Endodermal cell (in vitro differentiated cells): ENCODE results near the gene RLIM. TPM values are rescaled to one million over a fixed set of nuclear protein-coding genes. Genes with fewer than 3 reads are reported as not detected.

Source experiments
- DNase-seq: peaks from one replicate; pipeline ENCODE4 v3.0.0-alpha.2; 2017
- H3K27ac ChIP-seq: 2 replicates; pipeline ENCODE4 v1.5.1; 2013; ENCODE audit warnings: mild to moderate bottlenecking, low read depth, low read length, moderate library complexity
- H3K27me3 ChIP-seq: 2 replicates; pipeline ENCODE4 v1.6.1; 2013; ENCODE audit warnings: mild to moderate bottlenecking, low read length, moderate library complexity; ENCODE audit not compliant: insufficient read depth, control insufficient read depth, poor library complexity, severe bottlenecking
- H3K36me3 ChIP-seq: 2 replicates; pipeline ENCODE4 v1.7.0; 2013; ENCODE audit warnings: mild to moderate bottlenecking, low read length, moderate library complexity; ENCODE audit not compliant: control insufficient read depth, insufficient read depth
- H3K4me1 ChIP-seq: one replicate; pipeline ENCODE4 v1.7.0; 2013; ENCODE audit warnings: low read length; ENCODE audit not compliant: control insufficient read depth, insufficient read depth
- H3K4me3 ChIP-seq: 2 replicates; pipeline ENCODE4 v1.5.1; 2013; ENCODE audit warnings: mild to moderate bottlenecking, low read length, moderate library complexity
- H3K9ac ChIP-seq: 2 replicates; pipeline ENCODE4 v1.6.1; 2013; ENCODE audit warnings: mild to moderate bottlenecking, low read length, moderate library complexity; ENCODE audit not compliant: poor library complexity, severe bottlenecking; ENCODE audit errors: extremely low read depth
- H3K9me3 ChIP-seq: 2 replicates; pipeline ENCODE4 v1.6.1; 2013; ENCODE audit warnings: mild to moderate bottlenecking, low read length, moderate library complexity; ENCODE audit not compliant: control insufficient read depth
- H3K27ac Mint-ChIP-seq: 2 replicates; pipeline ENCODE4 v1.8.0; 2020; ENCODE audit warnings: mixed read lengths
- H3K27me3 Mint-ChIP-seq: 2 replicates; pipeline ENCODE4 v1.8.0; 2021; ENCODE audit warnings: mild to moderate bottlenecking, mixed read lengths; ENCODE audit not compliant: insufficient read depth
- H3K36me3 Mint-ChIP-seq: 2 replicates; pipeline ENCODE4 v1.8.0; 2020; ENCODE audit warnings: low read depth, mixed read lengths
- H3K4me1 Mint-ChIP-seq: 2 replicates; pipeline ENCODE4 v1.8.0; 2020; ENCODE audit warnings: mixed read lengths
- H3K4me3 Mint-ChIP-seq: 2 replicates; pipeline ENCODE4 v1.8.0; 2020; ENCODE audit warnings: mild to moderate bottlenecking, moderate library complexity, mixed read lengths
- H3K9me3 Mint-ChIP-seq: 2 replicates; pipeline ENCODE4 v1.8.0; 2020; ENCODE audit warnings: mild to moderate bottlenecking, mixed read lengths
- WGBS, 2 experiments: methylation state at CpG; one replicate each; pipeline versions ENCODE4 v1.1.5 to v1.1.7; 2013; ENCODE audit warnings: missing lambda C conversion rate in 2 of 2, mixed read lengths in 1 of 2; ENCODE audit not compliant: insufficient coverage in 1 of 2, insufficient read length in 1 of 2; 5-methylcytosine and 5-hydroxymethylcytosine counted together
- total RNA-seq, 2 donors: library from RNA; stranded (reverse); fragmentation: NEBNext Ultra II Directional in 1 of 2; extraction: Animal tissue kit (Norgen Biotek cat#: 25700) in 1 of 2; gene quantifications; 2 replicates in 1 of 2; 3 replicates in 1 of 2; pipeline ENCODE4 v1.2.1, GENCODE V29; 2021
- TF ChIP-seq, protein P1 (sequence below): fragments of 200-600 bp; sonication (generic); conservative IDR thresholded peaks from 2 replicates; pipeline ENCODE4 v1.5.0; 2021; ENCODE audit warnings: antibody characterized with exemption, mild to moderate bottlenecking

RLIM gene
- total RNA-seq, 2 donors from 2014 or later, result 33.4 to 44.5 TPM

DNA sequence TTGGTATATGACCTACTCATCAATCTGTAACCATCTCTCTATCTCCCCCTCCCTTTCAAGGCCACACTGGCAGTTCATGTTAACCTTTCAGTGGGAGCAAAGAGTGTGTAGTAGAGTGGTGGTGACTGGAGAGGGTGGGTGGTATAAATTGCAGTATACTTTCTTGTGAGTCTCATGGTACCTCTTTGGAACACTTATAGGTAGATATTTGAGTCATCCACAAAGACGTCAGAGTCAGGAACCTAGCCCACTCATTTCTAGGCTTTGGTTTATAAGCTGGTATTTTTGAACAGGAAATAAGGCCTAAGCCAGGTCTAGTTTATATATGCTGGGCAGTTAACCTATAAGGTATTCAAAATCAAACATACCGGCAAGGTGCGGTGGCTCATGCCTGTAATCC lies 36.3 kb downstream of the RLIM start:
- no peaks in the 10 kb centered on the region for H3K4me1 Mint-ChIP-seq

DNA sequence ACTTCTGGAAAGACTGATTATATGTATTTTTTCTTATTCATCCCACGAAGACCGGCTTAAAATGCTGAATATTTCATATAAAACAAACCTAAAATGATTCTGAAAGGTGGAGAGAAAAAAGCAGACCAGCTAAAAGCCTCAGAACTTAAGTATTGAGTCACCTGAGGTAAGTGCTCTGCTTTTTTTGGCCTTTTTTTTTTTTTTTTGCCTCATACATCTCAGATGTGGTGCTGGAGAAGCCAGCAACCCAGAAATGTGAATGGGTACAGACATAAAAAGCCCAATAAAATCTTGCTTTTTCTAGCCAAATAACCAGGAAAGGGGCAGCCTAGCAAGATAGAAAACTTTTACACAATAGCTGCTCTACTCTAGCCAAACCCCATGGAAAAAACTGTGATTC lies 57.0 kb downstream of the RLIM start:
- no peak overlapping the region for H3K4me3 Mint-ChIP-seq
- H3K27me3 Mint-ChIP-seq, result no peaks in the 10 kb centered on the region
- no peaks in the 10 kb centered on the region for H3K4me1 ChIP-seq
- no peaks in the 10 kb centered on the region for H3K4me1 Mint-ChIP-seq
- H3K27ac Mint-ChIP-seq, result no peak overlapping the region
- no peaks in the 10 kb centered on the region for H3K36me3 ChIP-seq
- no peaks in the 10 kb centered on the region for H3K36me3 Mint-ChIP-seq
- WGBS, 2 experiments, result no CpG with 5 or more reads among the region's 2 CpGs
- H3K27ac ChIP-seq, result no peak overlapping the region
- H3K4me3 ChIP-seq, result no peak overlapping the region
- DNase-seq, result no peak
- H3K9me3 ChIP-seq, result no peaks in the 10 kb centered on the region
- H3K9ac ChIP-seq, result no peak overlapping the region
- H3K27me3 ChIP-seq, result no peaks in the 10 kb centered on the region
- peaks cover 36% of the 10 kb centered on the region for H3K9me3 Mint-ChIP-seq
- TF ChIP-seq, protein P1, sequence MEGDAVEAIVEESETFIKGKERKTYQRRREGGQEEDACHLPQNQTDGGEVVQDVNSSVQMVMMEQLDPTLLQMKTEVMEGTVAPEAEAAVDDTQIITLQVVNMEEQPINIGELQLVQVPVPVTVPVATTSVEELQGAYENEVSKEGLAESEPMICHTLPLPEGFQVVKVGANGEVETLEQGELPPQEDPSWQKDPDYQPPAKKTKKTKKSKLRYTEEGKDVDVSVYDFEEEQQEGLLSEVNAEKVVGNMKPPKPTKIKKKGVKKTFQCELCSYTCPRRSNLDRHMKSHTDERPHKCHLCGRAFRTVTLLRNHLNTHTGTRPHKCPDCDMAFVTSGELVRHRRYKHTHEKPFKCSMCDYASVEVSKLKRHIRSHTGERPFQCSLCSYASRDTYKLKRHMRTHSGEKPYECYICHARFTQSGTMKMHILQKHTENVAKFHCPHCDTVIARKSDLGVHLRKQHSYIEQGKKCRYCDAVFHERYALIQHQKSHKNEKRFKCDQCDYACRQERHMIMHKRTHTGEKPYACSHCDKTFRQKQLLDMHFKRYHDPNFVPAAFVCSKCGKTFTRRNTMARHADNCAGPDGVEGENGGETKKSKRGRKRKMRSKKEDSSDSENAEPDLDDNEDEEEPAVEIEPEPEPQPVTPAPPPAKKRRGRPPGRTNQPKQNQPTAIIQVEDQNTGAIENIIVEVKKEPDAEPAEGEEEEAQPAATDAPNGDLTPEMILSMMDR, result no peak

More for the DNA sequence above, 36.3 kb downstream of the RLIM start:
- Histone ChIP-seq H3K27ac (no peak overlapping the region), H3K4me1 (no peaks in the 10 kb centered on the region), H3K9ac (no peak overlapping the region), H3K27me3 (no peaks in the 10 kb centered on the region), H3K9me3 (no peaks in the 10 kb centered on the region), H3K36me3 (peaks cover 3% of the 10 kb centered on the region), H3K4me3 (no peak overlapping the region)
- Mint-ChIP-seq H3K27ac (no peak overlapping the region), H3K4me3 (no peak overlapping the region), H3K36me3 (no peaks in the 10 kb centered on the region), H3K27me3 (no peaks in the 10 kb centered on the region), H3K9me3 (peaks cover 41% of the 10 kb centered on the region)
- WGBS, 2 experiments, result 96% methylated on average over 3 of the region's 3 CpGs; no CpG with 5 or more reads in 1 of the 2 experiments
- TF ChIP-seq, protein P1, result no peak
- no peak for DNase-seq

GRCh38 chrX:74551934-74552333 lies 62.5 kb downstream of the RLIM start:
- peaks cover 2% of the 10 kb centered on the region for H3K4me1 Mint-ChIP-seq
- H3K27ac Mint-ChIP-seq, result no peak overlapping the region
- H3K4me3 ChIP-seq, result no peak overlapping the region
- DNase-seq, result no peak
- TF ChIP-seq, protein P1, result no peak
- no peaks in the 10 kb centered on the region for H3K9me3 ChIP-seq
- H3K9ac ChIP-seq, result no peak overlapping the region
- H3K27ac ChIP-seq, result no peak overlapping the region
- H3K27me3 ChIP-seq, result no peaks in the 10 kb centered on the region
- no peaks in the 10 kb centered on the region for H3K4me1 ChIP-seq
- no peaks in the 10 kb centered on the region for H3K36me3 Mint-ChIP-seq
- WGBS, 2 experiments, result 78% methylated on average over 1 of the region's 2 CpGs; no CpG with 5 or more reads in 1 of the 2 experiments
- no peak overlapping the region for H3K4me3 Mint-ChIP-seq
- H3K27me3 Mint-ChIP-seq, result peaks cover 1% of the 10 kb centered on the region
- H3K36me3 ChIP-seq, result no peaks in the 10 kb centered on the region
- H3K9me3 Mint-ChIP-seq, result peaks cover 30% of the 10 kb centered on the region
